ENCODE results near the gene GPR146.

GPR146 gene

GRCh38 chr7:1103789-1104515 lies 59.6 kb downstream of the GPR146 start:
- no peak for DNase-seq (ENCODE audit: extremely low read depth in 1 of 2, low read depth in 1 of 2)

- DNase-seq (ENCODE audit: extremely low read depth in 1 of 2, low read depth in 1 of 2), result no peak
Observed at GRCh38 chr7:1104516-1105179, 60.3 kb downstream of the GPR146 start.

GRCh38 chr7:1105189-1105588 lies 60.8 kb downstream of the GPR146 start:
- DNase-seq (ENCODE audit: extremely low read depth in 1 of 2, low read depth in 1 of 2), result no peak

DNA sequence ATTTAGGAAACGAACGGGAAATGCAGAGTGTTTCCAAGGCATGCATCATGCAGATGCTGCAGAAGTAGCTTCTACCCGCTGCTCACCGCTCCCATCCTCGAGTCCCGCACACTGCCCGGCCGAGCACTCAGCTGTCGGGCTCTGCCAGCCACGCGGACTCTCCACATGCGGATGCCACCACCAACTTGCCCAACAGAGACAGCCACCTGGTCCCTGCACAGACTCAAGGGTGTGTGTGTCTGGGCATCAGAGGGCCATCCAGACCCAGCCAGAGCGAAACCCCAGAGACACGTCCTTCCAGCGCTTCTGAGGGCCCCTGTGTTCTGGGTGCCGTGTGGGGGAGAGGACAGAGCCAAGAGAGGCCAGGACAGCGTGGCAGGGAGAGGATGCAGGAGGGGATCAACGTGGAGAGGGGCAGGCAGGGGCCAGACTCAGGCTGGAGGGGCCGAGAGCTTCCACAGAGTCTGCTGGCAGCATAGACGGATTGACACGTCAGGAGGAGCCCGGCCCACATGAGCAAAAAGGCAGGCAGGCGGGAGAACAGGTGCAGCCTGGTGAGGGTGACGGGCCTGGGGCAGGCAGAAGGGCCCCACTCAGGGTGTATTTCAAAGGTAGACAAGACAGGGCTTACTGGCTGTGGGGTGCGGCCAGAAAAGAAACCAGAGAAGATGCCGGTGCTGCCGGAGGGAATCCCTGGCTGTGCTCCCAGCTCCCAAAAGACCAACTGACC lies 61.9 kb downstream of the GPR146 start:
- DNase-seq (ENCODE audit: extremely low read depth in 1 of 2, low read depth in 1 of 2), result no peak

DNA sequence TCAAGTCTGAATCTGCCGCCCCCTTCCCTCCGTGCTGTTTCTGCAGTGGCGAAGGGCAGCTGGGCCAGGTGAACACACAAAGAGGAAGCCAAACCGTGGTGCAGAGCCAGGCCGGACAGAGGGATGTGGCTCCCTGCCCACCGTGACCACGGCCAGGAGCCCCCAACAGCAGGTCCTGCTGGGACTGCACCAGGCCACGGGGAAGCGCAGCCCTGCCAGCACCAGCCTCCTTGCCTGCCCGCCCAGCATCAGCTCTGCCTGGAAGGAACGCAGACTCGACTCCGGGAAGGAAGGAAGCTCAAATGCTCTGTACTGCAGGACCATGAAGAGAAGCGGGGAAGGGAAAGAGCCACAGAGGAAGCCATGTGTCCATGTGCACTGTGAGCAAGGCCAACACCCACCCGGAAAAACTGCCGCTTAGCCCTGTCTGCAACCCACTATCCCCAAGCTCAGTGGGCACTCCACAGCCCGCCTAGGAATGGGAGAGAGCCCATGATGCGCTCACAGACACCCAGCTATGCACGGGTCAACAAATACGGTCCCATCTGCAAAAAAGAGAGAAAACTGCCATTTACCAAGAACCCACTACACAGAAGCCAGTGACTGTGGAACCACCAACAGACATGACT lies 62.6 kb downstream of the GPR146 start:
- no peak for DNase-seq (ENCODE audit: extremely low read depth in 1 of 2, low read depth in 1 of 2)

DNA sequence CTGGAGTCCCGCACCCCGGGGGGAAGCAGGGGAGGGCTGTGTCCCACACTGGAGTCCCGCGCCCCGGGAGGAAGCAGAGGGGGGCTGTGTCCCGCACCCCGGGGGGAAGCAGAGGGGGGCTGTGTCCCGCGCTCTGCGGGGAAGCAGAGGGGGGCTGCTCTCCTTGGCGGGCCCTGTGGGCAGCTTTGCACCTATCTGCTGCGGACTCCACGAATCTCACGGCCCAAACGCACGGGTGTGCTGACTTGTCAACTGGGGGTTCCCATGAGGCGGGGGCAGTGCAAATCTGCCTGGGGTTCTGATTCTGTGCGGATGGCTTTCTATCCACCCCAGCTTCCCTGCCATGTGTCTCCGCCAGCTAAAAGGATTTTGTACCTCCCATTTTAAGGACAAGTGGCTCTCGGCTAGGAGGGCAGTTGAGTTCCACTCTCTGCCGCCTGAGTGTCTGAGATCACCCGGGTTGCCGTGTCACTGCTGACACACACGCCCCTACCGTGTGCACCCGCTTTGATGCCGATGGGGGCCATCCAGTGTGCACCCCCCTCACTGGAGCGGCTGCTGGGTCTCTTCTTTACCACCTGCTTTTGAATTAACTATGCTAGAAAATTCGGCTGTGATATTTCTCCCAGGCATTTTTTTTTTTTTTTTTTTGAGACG lies 64.0 kb downstream of the GPR146 start:
- no peak for DNase-seq (ENCODE audit: extremely low read depth in 1 of 2, low read depth in 1 of 2)
